HT1080 (cell line): ENCODE results near the gene WNT3. TPM values are rescaled to one million over a fixed set of nuclear protein-coding genes. Genes with fewer than 3 reads are reported as not detected.
"Not testable (repeated sequence)": the region's sequence is repeated elsewhere in the genome, so short reads cannot be mapped to it uniquely, and the experiment has no call there.

Source experiments
- DNase-seq: peaks from one replicate; pipeline ENCODE4 v3.0.0-alpha.2; 2015; ENCODE audit warnings: low read depth
- polyA plus RNA-seq, 2 experiments: library from polyadenylated mRNA; depleted of rRNA; stranded (reverse); fragments of >200 nt; gene quantifications; 2 replicates each; pipeline ENCODE4 v1.2.3, GENCODE V29; 2015
- total RNA-seq: library from RNA; depleted of rRNA; stranded (reverse); fragments of >200 nt; shearing (Covaris generic); gene quantifications from 2 replicates; pipeline ENCODE4 v1.2.3, GENCODE V29; 2014; rRNA removed

Gene WNT3
- total RNA-seq, result 3.2 and 4.1 TPM in 2 replicates
- polyA plus RNA-seq (2015; cell fraction: cytosol; rRNA removed), result 2.8 and 3.4 TPM in 2 replicates
- polyA plus RNA-seq (2015; cell fraction: nucleus; rRNA removed), result 7.4 and 7.8 TPM in 2 replicates

- no peak for DNase-seq
Measured at GRCh38 chr17:46818316-46818928, at the start of gene WNT3. Gene WNT3 (minus strand): TSS chr17:46818692. CDS start chr17:46818597, 95 bp downstream.

DNA sequence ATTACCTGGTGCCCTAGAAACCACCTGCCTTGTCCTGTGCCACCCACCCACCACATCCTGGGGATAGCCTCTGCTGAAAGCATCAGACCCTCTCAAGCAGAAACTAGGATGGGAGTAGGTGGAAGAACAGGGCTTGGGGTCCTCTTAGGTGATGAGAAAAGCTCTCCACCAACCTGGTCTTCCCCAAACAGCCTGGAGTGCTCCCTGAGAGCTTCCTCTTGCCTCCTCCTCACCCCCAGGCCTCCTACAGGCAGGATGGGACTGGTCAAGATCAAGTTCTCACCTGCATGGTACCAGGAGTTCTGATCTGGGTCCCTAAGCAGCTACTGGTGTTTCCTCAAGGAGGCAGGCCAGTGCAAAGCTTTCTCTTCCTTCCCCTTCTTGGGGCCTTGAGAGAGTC is 48.3 kb upstream of the WNT3 start:
- DNase-seq, result no peak

DNA sequence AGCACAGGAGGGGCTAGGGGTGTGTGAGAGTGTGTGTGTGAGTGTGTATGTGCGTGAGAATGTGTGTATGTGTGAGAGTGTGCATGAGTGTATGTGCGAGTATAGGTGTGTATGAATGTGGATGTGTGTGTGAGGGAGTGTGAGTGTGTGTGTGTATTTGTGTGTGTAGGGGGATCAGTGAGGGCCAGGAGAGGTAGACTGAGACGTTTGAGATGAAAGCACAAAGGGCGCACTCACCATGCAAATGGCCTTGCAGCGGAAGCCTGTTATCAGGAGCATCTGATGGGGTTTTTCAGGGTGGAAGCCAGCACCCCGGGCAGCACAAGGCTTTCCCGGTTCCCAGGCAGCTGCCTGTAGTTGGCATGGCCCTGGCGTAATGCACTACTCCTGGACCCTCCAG is 47.8 kb upstream of the WNT3 start:
- DNase-seq, result no peak

- DNase-seq, result peak; percentile 36
Measured at GRCh38 chr17:46865100-46865499, 46.6 kb upstream of the WNT3 start.

DNA sequence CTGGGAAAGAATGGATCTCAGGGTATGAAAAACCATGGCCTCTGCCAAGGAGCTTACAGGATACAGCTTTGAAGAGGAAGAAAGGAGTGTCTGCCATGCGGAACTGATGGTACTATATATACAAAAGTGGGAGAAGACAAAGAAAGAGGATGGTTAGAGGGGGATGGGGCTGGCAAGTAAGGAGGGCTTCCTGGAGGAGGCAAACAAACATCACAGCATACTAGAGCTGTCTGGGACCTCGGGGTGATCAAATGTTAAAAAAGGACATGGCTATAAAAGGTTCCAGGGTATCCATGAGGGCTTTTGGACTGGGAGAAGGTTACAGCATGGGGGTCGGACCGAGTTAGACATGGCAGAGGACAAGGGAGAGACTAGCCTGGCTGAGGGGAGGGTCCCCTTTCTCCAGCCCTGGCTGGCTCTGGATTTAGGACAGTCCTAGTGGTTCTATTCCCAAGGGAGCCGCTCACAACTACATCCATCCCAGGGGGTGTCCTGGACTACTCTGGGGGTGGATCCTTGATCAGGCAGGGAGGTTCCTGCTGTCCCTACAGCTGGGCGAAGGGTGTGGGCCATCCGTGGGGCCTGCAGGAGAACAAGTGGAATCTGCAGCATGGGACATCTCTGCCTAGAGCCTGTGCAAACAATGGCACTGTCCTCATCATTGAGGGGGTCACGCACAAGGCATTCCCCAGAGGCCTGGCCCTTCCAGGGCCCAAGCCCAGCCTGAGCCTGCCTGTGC is 45.1 kb upstream of the WNT3 start:
- no peak for DNase-seq

DNA sequence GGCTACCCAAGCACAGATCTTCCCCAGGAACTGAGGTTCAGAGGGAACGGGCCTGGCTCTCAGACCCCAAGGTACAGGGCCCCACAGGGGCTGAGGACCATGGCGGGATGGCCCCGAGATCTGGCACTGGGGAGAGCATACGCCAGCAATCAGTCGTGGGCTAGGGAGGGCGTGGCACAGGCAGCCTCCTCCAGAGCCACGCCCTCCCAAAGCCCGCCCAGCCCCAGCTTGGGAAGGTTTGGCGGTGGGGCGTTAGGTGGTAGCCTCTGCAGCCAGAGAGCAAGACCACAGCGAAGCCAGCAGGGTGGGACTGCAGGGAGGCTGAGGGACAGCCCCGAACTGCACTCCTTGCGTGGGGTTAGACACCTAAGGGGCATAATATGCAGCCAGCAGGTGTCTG is 44.5 kb upstream of the WNT3 start:
- no peak for DNase-seq

GRCh38 chr17:46859996-46860395 is 41.5 kb upstream of the WNT3 start:
- no peak for DNase-seq

DNA sequence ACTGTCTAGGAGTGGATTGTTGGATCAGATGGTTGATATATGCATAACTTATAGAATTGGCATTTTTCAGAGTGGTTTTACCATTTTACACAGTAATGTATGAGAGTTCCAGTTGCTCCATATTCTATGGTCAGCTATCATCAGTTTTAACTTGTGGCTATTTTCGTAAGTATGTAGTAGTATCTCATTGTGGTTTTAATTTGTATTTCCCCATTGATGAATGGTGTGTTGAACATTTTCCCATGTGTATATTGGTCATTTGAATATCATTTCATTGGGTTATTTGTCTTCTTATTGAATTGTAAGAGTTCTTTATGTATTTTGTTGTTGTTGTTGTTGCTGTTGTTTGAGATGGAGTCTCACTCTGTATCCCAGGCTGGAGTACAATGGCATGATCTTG is 39.1 kb upstream of the WNT3 start:
- DNase-seq, result no peak

- DNase-seq, result no peak
Measured at GRCh38 chr17:46854948-46855347, 36.5 kb upstream of the WNT3 start.

GRCh38 chr17:46854515-46854914 is 36.0 kb upstream of the WNT3 start:
- DNase-seq, result no peak

DNA sequence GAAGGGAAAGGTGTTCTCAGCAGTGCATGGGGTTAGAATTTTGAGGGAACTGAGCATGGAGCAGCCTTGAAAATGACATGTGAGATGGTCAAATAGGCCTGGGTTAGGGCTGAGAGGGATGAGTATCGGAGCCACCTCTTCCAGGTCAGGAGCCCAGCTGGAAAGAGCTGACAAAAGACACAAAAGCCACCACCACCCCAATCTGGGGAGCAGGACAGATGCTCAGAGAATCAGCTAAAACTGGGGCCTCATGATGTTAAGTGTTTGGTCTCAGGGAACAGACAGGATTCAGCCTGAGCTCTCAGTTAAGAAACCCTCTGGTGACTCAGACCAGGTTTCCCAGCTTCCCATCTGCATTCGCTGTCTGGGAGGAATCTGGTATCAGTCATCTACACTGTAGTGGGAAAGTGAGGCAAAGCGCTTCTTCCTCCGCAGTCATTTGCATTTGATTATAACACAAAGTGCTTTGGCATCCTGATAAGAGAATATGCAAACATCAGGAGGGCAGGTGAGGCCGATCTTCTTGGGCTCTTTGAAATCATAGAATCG is 35.5 kb upstream of the WNT3 start:
- DNase-seq, result no peak

DNA sequence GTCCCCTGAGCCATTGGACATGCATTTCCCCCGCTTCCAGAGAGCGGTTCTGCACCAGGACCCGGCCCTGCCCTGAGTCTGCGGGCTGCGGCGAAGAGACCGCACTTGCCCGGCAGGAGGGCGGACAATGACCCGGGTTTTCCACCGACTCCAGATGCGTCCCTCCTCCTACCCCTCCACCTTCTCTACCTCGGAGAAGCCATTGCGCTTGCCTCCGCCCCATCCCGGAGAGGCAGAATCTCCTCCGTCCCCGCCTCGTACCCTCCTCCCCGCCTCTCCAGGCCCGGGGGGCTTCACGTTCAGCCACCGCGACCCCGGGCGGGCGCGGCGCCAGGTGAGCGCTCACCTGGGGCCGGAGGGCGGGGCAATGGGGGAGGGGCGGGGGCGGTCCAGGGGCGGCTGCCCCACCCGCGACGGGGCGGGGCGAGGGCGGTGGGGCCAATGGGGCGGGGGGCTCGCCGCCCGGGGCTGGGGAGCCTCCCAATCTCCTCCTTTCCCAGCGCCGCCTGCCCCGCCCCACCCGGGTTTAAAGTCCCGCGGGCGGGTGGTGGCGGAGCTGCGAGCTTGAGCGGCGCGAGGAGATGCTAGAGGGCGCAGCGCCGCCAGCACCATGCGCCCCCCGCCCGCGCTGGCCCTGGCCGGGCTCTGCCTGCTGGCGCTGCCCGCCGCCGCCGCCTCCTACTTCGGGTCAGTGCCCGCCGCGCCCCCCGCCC is 32.7 kb upstream of the WNT3 start, which contains the start of gene WNT9B:
Gene WNT9B, plus strand, starts transcription at position 555 of the 713 bp plus-strand sequence. Its CDS starts 56 bp downstream, at position 611.
- DNase-seq, result no peak

- no peak for DNase-seq
Measured at GRCh38 chr17:46850688-46851028, 32.2 kb upstream of the WNT3 start.

GRCh38 chr17:46848534-46848933 is 30.0 kb upstream of the WNT3 start:
- DNase-seq, result no peak

DNA sequence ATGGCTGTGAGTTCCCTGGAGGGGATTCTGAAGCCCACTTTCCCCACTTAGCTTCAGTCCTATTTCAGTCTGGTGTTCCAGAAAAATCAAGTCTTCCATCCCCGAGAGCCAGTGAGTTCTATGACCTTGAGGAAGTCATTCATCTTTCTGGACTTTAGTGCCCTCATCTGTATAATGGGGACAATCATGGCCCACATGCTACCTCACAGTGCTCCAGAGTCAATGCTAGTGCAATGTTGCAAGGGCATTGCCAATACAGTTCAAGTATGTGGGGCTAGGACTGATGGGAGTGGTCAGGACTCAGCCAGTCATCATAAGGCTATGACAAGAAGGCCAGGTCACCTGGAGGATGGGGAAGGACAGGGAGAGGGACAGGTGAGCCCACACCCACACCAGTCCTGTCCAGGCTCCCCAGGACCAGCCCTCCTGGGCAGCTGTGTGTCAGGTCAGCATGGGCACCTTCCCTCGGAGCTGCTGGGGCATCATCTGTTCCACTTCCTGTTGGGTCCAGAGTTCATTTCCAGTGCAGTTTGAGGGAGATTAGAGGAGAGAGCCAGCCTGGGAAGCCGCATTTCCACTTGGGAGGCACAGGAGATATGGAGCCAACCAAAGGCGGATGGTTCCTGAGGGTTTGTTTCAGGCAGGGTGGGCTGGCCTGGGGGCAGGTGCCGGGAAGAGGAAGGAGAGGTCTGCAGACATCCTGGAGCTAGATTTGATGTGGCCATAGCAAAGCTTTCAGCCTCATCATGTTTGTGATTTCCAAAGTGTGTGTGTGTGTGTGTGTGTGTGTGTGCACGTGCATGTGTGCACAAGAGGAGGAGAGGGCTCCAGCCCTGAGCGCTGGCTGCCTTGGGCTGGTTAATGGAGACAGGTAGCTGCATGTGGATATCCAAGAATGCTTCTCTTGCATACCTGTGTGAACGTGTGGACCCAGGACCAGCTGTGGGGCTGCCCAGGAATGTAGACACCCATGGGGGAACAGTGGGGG is 29.0 kb upstream of the WNT3 start:
- DNase-seq, result no peak

GRCh38 chr17:46842835-46843234 is 24.3 kb upstream of the WNT3 start:
- DNase-seq, result no peak

DNA sequence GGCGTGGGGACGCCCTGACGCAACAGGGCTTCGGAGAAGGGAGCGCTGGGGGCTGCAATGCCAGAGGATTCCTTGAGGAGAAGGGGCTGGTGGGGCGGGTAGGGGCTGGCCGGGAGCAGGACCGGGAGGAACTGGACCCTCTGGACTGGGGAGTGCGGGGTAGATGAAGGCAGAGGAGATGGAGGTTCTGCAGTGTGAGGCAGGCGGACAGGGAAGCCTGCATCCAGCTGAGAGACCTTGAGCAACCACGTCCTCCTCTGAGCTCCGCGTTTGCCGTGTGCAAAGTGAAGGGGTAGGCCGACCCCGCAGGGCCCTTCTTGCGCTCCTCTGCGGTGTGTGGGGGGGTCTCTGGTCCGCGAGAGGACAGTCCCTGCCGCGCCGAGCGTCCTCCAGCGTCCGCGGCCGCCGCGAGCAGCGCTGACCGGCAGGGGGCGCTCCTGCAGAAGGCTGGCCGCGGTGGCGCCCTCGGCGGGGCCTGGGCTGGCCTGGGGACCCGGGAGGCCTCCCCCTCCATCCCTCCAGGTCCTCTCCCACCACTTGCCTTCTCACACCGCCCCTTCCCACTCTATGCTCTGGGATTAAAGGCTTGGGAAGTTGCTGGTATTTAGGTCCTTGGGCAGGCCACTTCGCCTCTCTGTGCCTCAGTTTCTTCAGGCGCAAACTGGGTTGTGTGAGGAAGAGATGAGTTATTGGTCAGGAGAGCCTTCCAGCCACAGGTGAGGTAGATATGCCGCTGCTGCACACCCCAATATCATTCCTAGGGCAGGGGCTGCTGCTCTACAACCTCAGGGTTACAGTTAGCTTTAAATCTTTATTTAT is 23.3 kb upstream of the WNT3 start:
- DNase-seq, result no peak

- not testable (repeated sequence) for DNase-seq
Measured at GRCh38 chr17:46840596-46840995, 22.1 kb upstream of the WNT3 start.

- DNase-seq, result no peak
Measured at GRCh38 chr17:46839211-46839610, 20.7 kb upstream of the WNT3 start.

DNA sequence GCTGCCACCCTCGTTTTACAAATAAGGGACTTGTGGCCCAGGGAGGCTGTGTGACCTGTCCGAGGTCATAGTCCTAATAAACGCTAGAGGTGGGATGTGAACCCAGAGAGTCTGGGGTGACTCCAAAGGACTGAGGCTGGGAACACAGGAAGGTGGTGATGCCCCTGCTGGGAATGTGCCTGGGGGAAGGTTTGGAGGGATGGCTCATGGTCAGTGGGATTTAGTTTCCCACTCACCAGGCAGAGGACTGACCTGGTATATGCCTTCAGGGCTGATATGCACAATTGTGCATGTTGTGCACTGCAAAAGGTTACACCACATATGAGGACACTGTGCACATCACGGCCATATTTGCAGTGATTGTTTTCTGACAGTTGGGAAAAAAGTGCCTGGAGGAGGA is 19.0 kb upstream of the WNT3 start:
- no peak for DNase-seq
